Ovary (tissue), 9 donors: Measurements from ENCODE around the gene DNAAF5. TPM values are rescaled to one million over a fixed set of nuclear protein-coding genes. Genes with fewer than 3 reads are reported as not detected.

Source experiments
- DNase-seq, 5 donors: peaks; one replicate each; pipeline ENCODE4 v3.0.0-alpha.2; 2019 to 2020
- H3K27ac ChIP-seq, 2 donors: fragments of 200-600 bp; one replicate each; pipeline versions ENCODE4 v1.5.1 to v1.8.0; 2019 to 2022
- H3K27me3 ChIP-seq: fragments of 200-600 bp; one replicate; pipeline ENCODE4 v1.8.0; 2022
- H3K36me3 ChIP-seq: fragments of 200-600 bp; sonication (generic); one replicate; pipeline ENCODE4 v1.5.1; 2019
- H3K4me1 ChIP-seq: one replicate; pipeline ENCODE4 v1.8.1; 2013; ENCODE audit warnings: mild to moderate bottlenecking, moderate library complexity; ENCODE audit not compliant: insufficient read depth
- H3K4me3 ChIP-seq: fragments of 200-600 bp; sonication (generic); one replicate; pipeline ENCODE4 v1.5.1; 2017
- H3K9me3 ChIP-seq, 2 donors: fragments of 200-600 bp in 1 of 2; sonication (generic) in 1 of 2; one replicate each; pipeline versions ENCODE4 v1.5.1 to v1.8.1; 2013 to 2019; ENCODE audit warnings: mild to moderate bottlenecking in 1 of 2, moderate library complexity in 1 of 2
- CTCF ChIP-seq, 3 donors: fragments of 450-650 bp in 2 of 3; fragments of 200-600 bp in 1 of 3; IDR thresholded peaks; one replicate each; pipeline versions ENCODE4 v1.5.1 to v1.8.0; 2016 to 2022; ENCODE audit warnings: antibody characterized with exemption in 3 of 3, mild to moderate bottlenecking in 1 of 3
- EP300 ChIP-seq: sonication (generic); formaldehyde crosslinking; IDR thresholded peaks from one replicate; pipeline ENCODE4 v1.6.1; 2017; ENCODE audit warnings: antibody characterized with exemption
- POLR2A ChIP-seq: fragments of 450-650 bp; IDR thresholded peaks from one replicate; pipeline ENCODE4 v1.6.1; 2017; ENCODE audit warnings: antibody characterized with exemption, mild to moderate bottlenecking, moderate library complexity
- WGBS, 3 donors: extraction: QIAGEN DNeasy Blood & Tissue Kit in 1 of 3; methylation state at CpG; one replicate each; pipeline versions ENCODE4 v1.1.5 to v1.1.7; 2013 to 2017; 5-methylcytosine and 5-hydroxymethylcytosine counted together
- intact Hi-C, 4 donors: fragments of 100-400 bp; cut with DNase I; formaldehyde crosslinking; loops; one replicate each; pipeline versions ENCODE4 v1.11.0 to v1.15.1; 2022 to 2023
- polyA plus RNA-seq, 2 donors: library from polyadenylated mRNA; stranded (reverse); fragments of 200-250 nt in 1 of 2; fragments of 350-450 nt in 1 of 2; fragmentation: Illumina TruSeq in 1 of 2; extraction: RNeasy Lipid Tissue Mini Kit (QIAGEN cat#74804) in 1 of 2; gene quantifications; one replicate each; pipeline ENCODE4 v1.2.3, GENCODE V29; 2013 to 2014
- total RNA-seq, 7 donors: library from RNA; depleted of rRNA in 2 of 7; stranded (reverse); fragments of >200 nt in 2 of 7; fragmentation: NEBNext Ultra II Directional in 3 of 7; extraction: Animal tissue kit (Norgen Biotek cat#: 25700) in 3 of 7; gene quantifications; one replicate each; pipeline versions ENCODE4 v1.1.0 to v1.2.4, GENCODE V29; 2016 to 2023
- donor health status: DM: no; HTN: no; CAD: no; lungs with moderate emphysema.
- donor health status: DM: no; HTN: no; CAD: no.
- donor health status: Bipolar disorder and iron deficiency.
- donor health status: DM: yes; HTN: yes; CAD: no.
- donor health status: DM: no; HTN: no; CAD: no.
- donor health status: DM: yes; HTN: yes; CAD: no.

Gene DNAAF5
- total and polyA plus RNA-seq, 9 donors: 12.9 to 41.0 (median 21.3) TPM

- DNase-seq: peak in 1 of 5 donors; percentile 49
- intact Hi-C loops: loop anchor here in 2 of 4 donors (5.0 to 10.0 kb wide), 2 partner anchors 256 to 258 kb away; partner anchors contain the start of gene PDGFA (in 2 of the 2)
- no peaks in the 10 kb centered on the region for H3K27me3 ChIP-seq
- WGBS, 3 donors: 92 to 95% (median 94%) methylated on average over 32 of the region's 32 CpGs
- H3K27ac ChIP-seq: peak overlapping the region in 1 of 2 donors; percentile 87
- no peak for TF ChIP-seq EP300
- H3K9me3 ChIP-seq: no peaks in the 10 kb centered on the region
- peaks cover 24% of the 10 kb centered on the region for H3K4me1 ChIP-seq
- no peak overlapping the region for H3K4me3 ChIP-seq
- no peaks in the 10 kb centered on the region for H3K36me3 ChIP-seq
These were observed 46.5 kb downstream of the DNAAF5 start for GRCh38 chr7:772861-773621.

GRCh38 chr7:773622-773915, 47.1 kb downstream of the DNAAF5 start:
- Histone ChIP-seq H3K27me3 (no peaks in the 10 kb centered on the region), H3K4me1 (peaks cover 24% of the 10 kb centered on the region), H3K9me3 (no peaks in the 10 kb centered on the region), H3K4me3 (no peak overlapping the region), H3K27ac (no peak overlapping the region), H3K36me3 (no peaks in the 10 kb centered on the region)
- intact Hi-C loops: loop anchor here in 2 of 4 donors (5.0 to 10.0 kb wide), 2 partner anchors 256 to 259 kb away; partner anchors contain the start of gene PDGFA (in 2 of the 2)
- WGBS, 3 donors: 91 to 97% (median 94%) methylated on average over 12 of the region's 12 CpGs
- no peak for DNase-seq
- TF ChIP-seq EP300 (no peak), POLR2A (no peak), CTCF (IDR thresholded peaks at IDR 0.05) (no peak)

- intact Hi-C loops: loop anchor here (2.0 to 10.0 kb wide), 4 partner anchors 257 to 452 kb away; partner anchors contain the start of gene PDGFA (in 2 of the 4)
- Histone ChIP-seq H3K27me3 (no peaks in the 10 kb centered on the region), H3K27ac (no peak overlapping the region), H3K9me3 (no peaks in the 10 kb centered on the region), H3K36me3 (no peaks in the 10 kb centered on the region), H3K4me3 (no peak overlapping the region), H3K4me1 (peaks cover 18% of the 10 kb centered on the region)
- DNase-seq: peak in 4 of 5 donors; percentile 56 to 83 (median 72)
- TF ChIP-seq EP300 (no peak), POLR2A (no peak), CTCF (IDR thresholded peaks at IDR 0.05) (peak; percentile 81 to 87 (median 87))
- 64 to 66% (median 66%) methylated on average over 56 to 65 of the region's 65 CpGs for WGBS, 3 donors
These were observed 47.9 kb downstream of the DNAAF5 start for GRCh38 chr7:774161-775109.

GRCh38 chr7:776381-776780, 49.9 kb downstream of the DNAAF5 start:
- 90 to 93% (median 92%) methylated on average over 10 of the region's 10 CpGs for whole genome bisulfite sequencing, 3 donors

More at GRCh38 chr7:776381-776780, 49.9 kb downstream of the DNAAF5 start:
- no peak overlapping the region for H3K4me3 ChIP-seq
- H3K27me3 ChIP-seq: no peaks in the 10 kb centered on the region
- DNase-seq: no peak
- H3K9me3 ChIP-seq: no peaks in the 10 kb centered on the region
- H3K36me3 ChIP-seq: no peaks in the 10 kb centered on the region
- TF ChIP-seq POLR2A (no peak), CTCF (IDR thresholded peaks at IDR 0.05) (no peak)
- intact Hi-C loops: loop anchor here in 2 of 4 donors (5.0 to 10.0 kb wide), 2 partner anchors 262 to 454 kb away; partner anchors contain the start of gene PDGFA (in 1 of the 2)
- H3K4me1 ChIP-seq: peaks cover 15% of the 10 kb centered on the region
- no peak overlapping the region for H3K27ac ChIP-seq
